Bladder microvascular endothelial cell (primary cell): ENCODE data around the gene ZNF664. TPM values are rescaled to one million over a fixed set of nuclear protein-coding genes. Genes with fewer than 3 reads are reported as not detected.

Experiments
- total RNA-seq: library from RNA; depleted of rRNA; stranded (reverse); fragments of >200 nt; gene quantifications from 2 replicates; pipeline ENCODE4 v1.2.3, GENCODE V29; 2014

The ZNF664 gene
- 30.4 and 70.7 TPM in 2 replicates for total RNA-seq

GRCh38 chr12:123972457-123973401 lies at the start of gene ZNF664, which contains the start of gene CCDC92:
TSS of gene ZNF664 (plus strand) at chr12:123973215. CDS start at chr12:124012145, 38,930 bp downstream.
TSS of gene CCDC92 (minus strand) at chr12:123972831. CDS start at chr12:123944305, 28,526 bp downstream.

Other genes starting within 250 kb of the ZNF664 start
- gene DNAH10, start 210.9 kb upstream of the ZNF664 start, total RNA-seq = 0.06 and 0.16 TPM in 2 replicates
- gene CCDC92, start 384 bp upstream of the ZNF664 start, total RNA-seq = 3.1 and 10.0 TPM in 2 replicates